GM08714 (cell line): ENCODE results near the gene AKAP14.
A peak's percentile ranks its signal among the peaks of the same experiment; 100 is the strongest.
"Not testable (repeated sequence)": the region's sequence is repeated elsewhere in the genome, so short reads cannot be mapped to it uniquely, and the experiment has no call there.

Source experiments
- H3K4me3 ChIP-seq: fragments of 200-500 bp; sonication (Bioruptor generic); 2 replicates; pipeline ENCODE4 v1.5.1; 2014; ENCODE audit warnings: mild to moderate bottlenecking, low read length, inconsistent platforms
- ZNF274 ChIP-seq: IDR thresholded peaks from 2 replicates; pipeline ENCODE4 v1.6.1; 2012; ENCODE audit warnings: mild to moderate bottlenecking, low read depth, low read length

Gene AKAP14

GRCh38 chrX:119895843-119896326, at the start of gene AKAP14:
TSS of gene AKAP14 (plus strand) at chrX:119895893. CDS start at chrX:119903224, 7,331 bp downstream.
- no peak for TF ChIP-seq ZNF274
- no peak within 1 kb of the TSS for H3K4me3 ChIP-seq

GRCh38 chrX:119852382-119853353, 43.0 kb upstream of the AKAP14 start, which contains the start of gene UPF3B:
TSS of gene UPF3B (minus strand) at chrX:119852963. CDS start at chrX:119852928, 35 bp downstream.
- no peak for TF ChIP-seq ZNF274
- peak within 1 kb of the TSS; percentile 70 for H3K4me3 ChIP-seq

GRCh38 chrX:119853444-119853843, 42.2 kb upstream of the AKAP14 start:
- no peak for TF ChIP-seq ZNF274
- H3K4me3 ChIP-seq = peak overlapping the region; percentile 21; the same call in 1 of the 2 replicates

- TF ChIP-seq ZNF274 = no peak
- peak overlapping the region; percentile 85 for H3K4me3 ChIP-seq
These were observed 25.0 kb upstream of the AKAP14 start for GRCh38 chrX:119870626-119871131.

- H3K4me3 ChIP-seq = peak overlapping the region; percentile 85
- TF ChIP-seq ZNF274 = no peak
These were observed 24.5 kb upstream of the AKAP14 start for GRCh38 chrX:119871245-119871598.

- no peak for TF ChIP-seq ZNF274
- peak within 1 kb of the TSS; percentile 85 for H3K4me3 ChIP-seq
These were observed 23.9 kb upstream of the AKAP14 start, which contains the start of the genes NDUFA1 and RNF113A for GRCh38 chrX:119871599-119872395. TSS of gene NDUFA1 (plus strand) at chrX:119871832. CDS start at chrX:119871912, 80 bp downstream. TSS of gene RNF113A (minus strand) at chrX:119871733. CDS start at chrX:119871613, 120 bp downstream.

GRCh38 chrX:119878740-119879139, 17.0 kb upstream of the AKAP14 start:
- TF ChIP-seq ZNF274 = no peak
- H3K4me3 ChIP-seq = no peak overlapping the region

GRCh38 chrX:119880076-119880475, 15.6 kb upstream of the AKAP14 start:
- no peak overlapping the region for H3K4me3 ChIP-seq
- TF ChIP-seq ZNF274 = no peak

- TF ChIP-seq ZNF274 = no peak
These were observed 14.9 kb upstream of the AKAP14 start for GRCh38 chrX:119880552-119881437.

GRCh38 chrX:119885554-119886428, 9.9 kb upstream of the AKAP14 start:
- H3K4me3 ChIP-seq = no peak overlapping the region
- no peak for TF ChIP-seq ZNF274

More at GRCh38 chrX:119880552-119881437, 14.9 kb upstream of the AKAP14 start:
- no peak overlapping the region for H3K4me3 ChIP-seq

- H3K4me3 ChIP-seq = peak overlapping the region; percentile 13; the same call in 1 of the 2 replicates
- TF ChIP-seq ZNF274 = no peak
These were observed 7.8 kb upstream of the AKAP14 start for GRCh38 chrX:119887721-119888425.

- not testable (repeated sequence) for H3K4me3 ChIP-seq
These were observed 5.1 kb upstream of the AKAP14 start for GRCh38 chrX:119890626-119891025.

- H3K4me3 ChIP-seq = not testable (repeated sequence)
These were observed 3.6 kb upstream of the AKAP14 start for GRCh38 chrX:119891961-119892692.
